Measurements from ENCODE around the gene LMAN1. TPM values are rescaled to one million over a fixed set of nuclear protein-coding genes. Genes with fewer than 3 reads are reported as not detected.

LMAN1 gene
- total and polyA plus RNA-seq, 2 of the 4 experiments (the other 2 are of a cell fraction), result 83.1 to 213 TPM

- no peak overlapping the region for H2BK20ac ChIP-seq (ENCODE audit: low read depth, low read length)
- no peak overlapping the region for H3K23ac ChIP-seq (ENCODE audit: low read depth, low read length)
- ChIA-PET POLR2A (ENCODE audit: unreplicated experiment) (no interaction called here), CTCF (no interaction called here)
- H2BK15ac ChIP-seq (ENCODE audit: low read depth, low read length), result no peak overlapping the region
- no peaks in the 10 kb centered on the region for H3K27me3 ChIP-seq (ENCODE audit: control insufficient read depth, insufficient read depth, low read length)
- H3K9me1 ChIP-seq (ENCODE audit: insufficient read depth, low read length), result peaks cover 7% of the 10 kb centered on the region; the same call in 1 of the 2 replicates
- ATAC-seq (ENCODE audit: low read depth) (no peak), DNase-seq (no peak)
- H4K5ac ChIP-seq (ENCODE audit: low read depth, low read length), result no peak overlapping the region
- no peak overlapping the region for H3K9ac ChIP-seq (ENCODE audit: low read depth, low read length)
- H2BK120ac ChIP-seq (ENCODE audit: low read depth, low read length), result no peak overlapping the region
- no peak overlapping the region for H4K91ac ChIP-seq (ENCODE audit: insufficient read depth, low read depth, low read length)
- no peak overlapping the region for H3K4me3 ChIP-seq (ENCODE audit: insufficient read depth, low read depth, low read length)
- no TSS peak for BruUV-seq (replicated peaks)
- intact Hi-C loops (cut with micrococcal nuclease) (no loop called here), dilution Hi-C loops (cut with HindIII; ENCODE audit: low sequenced_read_pairs, unreplicated experiment) (no loop called here), in situ Hi-C loops (cut with MboI; ENCODE audit: low sequenced_read_pairs) (no loop called here)
- H2AK5ac ChIP-seq (ENCODE audit: low read depth, low read length), result no peak overlapping the region
- no peak overlapping the region for H3K14ac ChIP-seq (replicated peaks; ENCODE audit: low read depth, low read length)
- H4K8ac ChIP-seq (ENCODE audit: low read depth in 2 of 2, low read length in 2 of 2), result no peak overlapping the region
- peaks cover 21 to 47% of the 10 kb centered on the region in 2 experiments for H3K79me1 ChIP-seq (ENCODE audit: low read depth in 1 of 2, low read length in 2 of 2)
- no peak for TF ChIP-seq CEBPB (IDR thresholded peaks at IDR 0.05; ENCODE audit: low read depth, low read length)
- TF ChIP-seq CTCF (conservative IDR thresholded peaks at IDR 0.05; ENCODE audit: low read depth, low read length), result no peak
- no peak for TF ChIP-seq MAFK (IDR thresholded peaks at IDR 0.05; ENCODE audit: low read depth, low read length)
- TF ChIP-seq ELK1 (IDR thresholded peaks at IDR 0.05; ENCODE audit: borderline replicate concordance, low read depth, low read length), result no peak
- TF ChIP-seq USF2 (IDR thresholded peaks at IDR 0.05; ENCODE audit: low read depth, low read length), result no peak
- no peak for TF ChIP-seq FOS (IDR thresholded peaks at IDR 0.05; ENCODE audit: low read depth, low read length)
- TF ChIP-seq RAD21 (IDR thresholded peaks at IDR 0.05; ENCODE audit: low read length), result no peak
- no peak for TF ChIP-seq SMC3 (IDR thresholded peaks at IDR 0.05; ENCODE audit: low read depth, low read length)
- TF ChIP-seq RCOR1 (IDR thresholded peaks at IDR 0.05; ENCODE audit: insufficient replicate concordance, low read length), result no peak
- no peak for TF ChIP-seq MAZ (IDR thresholded peaks at IDR 0.05; ENCODE audit: borderline replicate concordance, low read depth, low read length)
- no peak for TF ChIP-seq MXI1 (IDR thresholded peaks at IDR 0.05; ENCODE audit: borderline replicate concordance, low read depth, low read length)
- no peak for TF ChIP-seq BHLHE40 (IDR thresholded peaks at IDR 0.05; ENCODE audit: low read depth, low read length)
- TF ChIP-seq POLR2A (IDR thresholded peaks at IDR 0.05; ENCODE audit: low read depth, low read length), result no peak
- no peak for TF ChIP-seq CHD1 (IDR thresholded peaks at IDR 0.05; ENCODE audit: low read depth, low read length)
- no peak for TF ChIP-seq NFE2L2 (IDR thresholded peaks at IDR 0.05; ENCODE audit: low read depth, low read length)
- TF ChIP-seq RFX5 (IDR thresholded peaks at IDR 0.05; ENCODE audit: low read depth, low read length), result no peak
- no peak overlapping the region for H2BK5ac ChIP-seq (ENCODE audit: low read depth, low read length, poor library complexity, severe bottlenecking)
- H3K36me3 ChIP-seq (ENCODE audit: control insufficient read depth, insufficient read depth, low read length), result peaks cover 27% of the 10 kb centered on the region
- H2AK9ac ChIP-seq (replicated peaks; ENCODE audit: low read depth, low read length, poor library complexity), result no peak overlapping the region
- no peak overlapping the region for H3K56ac ChIP-seq (ENCODE audit: extremely low read depth, insufficient read depth, low read length)
- H2AFZ ChIP-seq (replicated peaks; ENCODE audit: low read length, poor library complexity), result no peak overlapping the region
- peaks cover 26% of the 10 kb centered on the region; the same call in 1 of the 2 replicates for H4K20me1 ChIP-seq (ENCODE audit: insufficient read depth, low read length)
- H3K4me2 ChIP-seq (ENCODE audit: low read depth, low read length), result no peak overlapping the region
- H3K4me1 ChIP-seq (ENCODE audit: control insufficient read depth, insufficient read depth, low read length), result no peaks in the 10 kb centered on the region
- H3K18ac ChIP-seq (ENCODE audit: low read depth, low read length), result no peak overlapping the region
- no CpG with 5 or more reads among the region's 2 CpGs for WGBS, 2 experiments (ENCODE audit: extremely low coverage in 2 of 2, insufficient read length in 1 of 2)
- H3K4ac ChIP-seq (ENCODE audit: low read depth, low read length), result no peak overlapping the region
- H3K27ac ChIP-seq (ENCODE audit: insufficient read depth, low read length), result no peak overlapping the region
- H3K9me3 ChIP-seq (ENCODE audit: control insufficient read depth, insufficient read depth, low read length), result peaks cover 2% of the 10 kb centered on the region; the same call in 1 of the 2 replicates
Measured at GRCh38 chr18:59340312-59340711, 18.8 kb downstream of the LMAN1 start.
